Esophagus muscularis mucosa (tissue), 4 donors: Measurements from ENCODE around the gene CATSPERD.
A peak's percentile ranks its signal among the peaks of the same experiment; 100 is the strongest.

Experiments used
- CTCF ChIP-seq, 3 experiments: fragments of 200-600 bp in 2 of 3; fragments of 450-650 bp in 1 of 3; sonication (generic) in 2 of 3; IDR thresholded peaks; one replicate each; pipeline ENCODE4 v1.5.1; 2017 to 2019; ENCODE audit warnings: antibody characterized with exemption in 3 of 3, mild to moderate bottlenecking in 2 of 3, moderate library complexity in 1 of 3
- EP300 ChIP-seq: sonication (generic); formaldehyde crosslinking; IDR thresholded peaks from one replicate; pipeline ENCODE4 v1.6.1; 2017; ENCODE audit warnings: antibody characterized with exemption
- POLR2A ChIP-seq: fragments of 450-650 bp; IDR thresholded peaks from one replicate; pipeline ENCODE4 v1.6.1; 2017; ENCODE audit warnings: antibody characterized with exemption, moderate library complexity, mild to moderate bottlenecking, low read depth
- POLR2AphosphoS5 ChIP-seq, 2 donors: sonication (generic); formaldehyde crosslinking; IDR thresholded peaks; one replicate each; pipeline ENCODE4 v1.6.1; 2017; ENCODE audit warnings: antibody characterized with exemption in 2 of 2

GRCh38 chr19:5686647-5687359 is 33.6 kb upstream of the CATSPERD start:
- TF ChIP-seq POLR2A (no peak), CTCF (IDR thresholded peaks at IDR 0.05) (peak; percentile 78 to 93 (median 85)), POLR2AphosphoS5 (IDR thresholded peaks at IDR 0.05) (peak; percentile 42 to 73), EP300 (no peak)
